NCI-H146 (cell line): ENCODE results near the gene MOV10L1.
A peak's percentile ranks its signal among the peaks of the same experiment; 100 is the strongest.

Source experiments
- DNase-seq: peaks from one replicate; lab custom pipeline; 2025; lab: John Stamatoyannopoulos, UW

MOV10L1 gene

GRCh38 chr22:50175921-50176849, 86.4 kb downstream of the MOV10L1 start:
- DNase-seq: no peak

- no peak for DNase-seq
Observed at GRCh38 chr22:50176850-50177536, 87.2 kb downstream of the MOV10L1 start.

GRCh38 chr22:50177537-50178470, 88.0 kb downstream of the MOV10L1 start:
- no peak for DNase-seq

- DNase-seq: no peak
Observed at GRCh38 chr22:50178471-50178864, 88.7 kb downstream of the MOV10L1 start.

- DNase-seq: no peak
Observed at GRCh38 chr22:50178871-50179869, 89.4 kb downstream of the MOV10L1 start.

- no peak for DNase-seq
Observed at GRCh38 chr22:50179937-50180726, 90.3 kb downstream of the MOV10L1 start.

- DNase-seq: no peak
Observed at GRCh38 chr22:50180727-50181521, 91.1 kb downstream of the MOV10L1 start.

GRCh38 chr22:50182176-50183081, 92.6 kb downstream of the MOV10L1 start:
- DNase-seq: no peak

- DNase-seq: no peak
Observed at GRCh38 chr22:50183141-50183971, 93.5 kb downstream of the MOV10L1 start.

- DNase-seq: no peak
Observed at GRCh38 chr22:50184004-50184901, 94.4 kb downstream of the MOV10L1 start.

GRCh38 chr22:50184902-50185374, 95.1 kb downstream of the MOV10L1 start:
- no peak for DNase-seq

- peak; percentile 84 for DNase-seq
Observed at GRCh38 chr22:50185375-50186087, 95.7 kb downstream of the MOV10L1 start, which contains the start of gene TRABD. Gene TRABD (plus strand): TSS chr22:50185913. CDS start chr22:50193061, 7,148 bp downstream.

- no peak for DNase-seq
Observed at GRCh38 chr22:50186181-50186714, 96.4 kb downstream of the MOV10L1 start.

- no peak for DNase-seq
Observed at GRCh38 chr22:50186761-50187523, 97.1 kb downstream of the MOV10L1 start.
